GM23338 (cell line): Measurements from ENCODE around the gene HERPUD2. TPM values are rescaled to one million over a fixed set of nuclear protein-coding genes. Genes with fewer than 3 reads are reported as not detected.

Experiments used
- ATAC-seq: fragments of 200-7000 bp; cut with Tn5 transposase; 3 replicates; pipeline ENCODE4 v1.9.1; 2020
- DNase-seq: peaks from one replicate; pipeline ENCODE4 v3.0.0-alpha.2; 2015; ENCODE audit warnings: low spot score
- H2AFZ ChIP-seq: fragments of 200-600 bp; sonication (generic); 2 replicates; pipeline ENCODE4 v1.8.0; 2016; ENCODE audit warnings: antibody characterized with exemption, mild to moderate bottlenecking, moderate library complexity
- H3F3A ChIP-seq: fragments of 200-600 bp; sonication (generic); replicated peaks from 2 replicates; pipeline ENCODE4 v1.8.0; 2017; ENCODE audit warnings: antibody characterized with exemption, mixed run types, low read depth
- H3K27ac ChIP-seq: fragments of 200-600 bp; sonication (generic); 2 replicates; pipeline ENCODE4 v1.6.1; 2016; ENCODE audit warnings: low read depth
- H3K27me3 ChIP-seq: fragments of 200-600 bp; sonication (generic); 2 replicates; pipeline ENCODE4 v1.8.0; 2016; ENCODE audit warnings: mild to moderate bottlenecking, mixed run types, moderate library complexity; ENCODE audit not compliant: insufficient read depth
- H3K36me3 ChIP-seq: fragments of 200-600 bp; sonication (generic); 2 replicates; pipeline ENCODE4 v1.8.0; 2016; ENCODE audit warnings: mild to moderate bottlenecking; ENCODE audit not compliant: insufficient read depth
- H3K4me1 ChIP-seq: fragments of 200-600 bp; sonication (generic); 2 replicates; pipeline ENCODE4 v1.8.0; 2016; ENCODE audit warnings: mild to moderate bottlenecking, moderate library complexity; ENCODE audit not compliant: insufficient read depth
- H3K4me2 ChIP-seq: fragments of 200-600 bp; sonication (generic); 2 replicates; pipeline ENCODE4 v1.7.1; 2017; ENCODE audit warnings: mixed run types
- H3K4me3 ChIP-seq: fragments of 200-600 bp; sonication (generic); 2 replicates; pipeline ENCODE4 v1.6.1; 2016; ENCODE audit warnings: mixed run types
- H3K79me2 ChIP-seq: fragments of 200-600 bp; sonication (generic); replicated peaks from 2 replicates; pipeline ENCODE4 v1.8.0; 2017; ENCODE audit warnings: mild to moderate bottlenecking; ENCODE audit not compliant: insufficient read depth
- H3K9me2 ChIP-seq: fragments of 200-600 bp; sonication (generic); 2 replicates; pipeline ENCODE4 v1.8.0; 2017; ENCODE audit not compliant: insufficient read depth
- H4K20me1 ChIP-seq: fragments of 200-600 bp; sonication (generic); replicated peaks from 2 replicates; pipeline ENCODE4 v1.8.0; 2017; ENCODE audit warnings: mild to moderate bottlenecking; ENCODE audit not compliant: insufficient read depth
- H3K27ac Mint-ChIP-seq: 2 replicates; pipeline ENCODE4 v1.8.0; 2020; ENCODE audit warnings: inconsistent platforms, mild to moderate bottlenecking, moderate library complexity, mixed read lengths
- H3K27me3 Mint-ChIP-seq: 3 replicates; pipeline ENCODE4 v1.8.0; 2022; ENCODE audit warnings: low read depth, mild to moderate bottlenecking, moderate library complexity, mixed read lengths, inconsistent platforms; ENCODE audit not compliant: insufficient read depth, poor library complexity
- H3K36me3 Mint-ChIP-seq: 3 replicates; pipeline ENCODE4 v1.8.0; 2021; ENCODE audit warnings: low read depth, mild to moderate bottlenecking, inconsistent platforms, moderate library complexity, mixed read lengths
- H3K4me1 Mint-ChIP-seq: 3 replicates; pipeline ENCODE4 v1.8.0; 2020; ENCODE audit warnings: mild to moderate bottlenecking, inconsistent platforms, mixed read lengths
- H3K4me3 Mint-ChIP-seq: 3 replicates; pipeline ENCODE4 v1.8.0; 2021; ENCODE audit warnings: moderate library complexity, mild to moderate bottlenecking, inconsistent platforms, mixed read lengths
- H3K9me3 Mint-ChIP-seq: 3 replicates; pipeline ENCODE4 v1.8.0; 2020; ENCODE audit warnings: moderate library complexity, mild to moderate bottlenecking, inconsistent platforms, mixed read lengths
- CREB1 ChIP-seq: fragments of 250-450 bp; sonication (Bioruptor Pico); IDR thresholded peaks from 2 replicates; pipeline ENCODE4 v1.5.0; 2020; ENCODE audit warnings: low read depth, mild to moderate bottlenecking, moderate library complexity
- EZH2 ChIP-seq: fragments of 200-600 bp; sonication (generic); IDR thresholded peaks from one replicate; pipeline ENCODE4 v1.8.0; 2017; ENCODE audit warnings: antibody characterized with exemption, mild to moderate bottlenecking, low read depth; ENCODE audit not compliant: unreplicated experiment
- EZH2phosphoT487 ChIP-seq: fragments of 200-600 bp; sonication (generic); IDR thresholded peaks from one replicate; pipeline ENCODE4 v1.8.1; 2018; ENCODE audit warnings: antibody characterized with exemption; ENCODE audit not compliant: unreplicated experiment
- JUNB ChIP-seq: IDR thresholded peaks from one replicate; pipeline ENCODE4 v1.6.1; 2016; ENCODE audit warnings: antibody characterized with exemption; ENCODE audit not compliant: unreplicated experiment
- NANOG ChIP-seq: IDR thresholded peaks from 2 replicates; pipeline ENCODE4 v1.6.1; 2016; ENCODE audit warnings: antibody characterized with exemption, borderline replicate concordance
- POLR2AphosphoS5 ChIP-seq: IDR thresholded peaks from 2 replicates; pipeline ENCODE4 v1.6.1; 2016; ENCODE audit warnings: antibody characterized with exemption, low read depth
- STAT1 ChIP-seq: IDR thresholded peaks from one replicate; pipeline ENCODE4 v1.6.1; 2016; ENCODE audit warnings: antibody characterized with exemption; ENCODE audit not compliant: unreplicated experiment
- ZNF114 ChIP-seq: fragments of 250-450 bp; sonication (Bioruptor Pico); IDR thresholded peaks from 2 replicates; pipeline ENCODE4 v1.5.0; 2020; ENCODE audit warnings: mild to moderate bottlenecking, moderate library complexity
- ZNF331 ChIP-seq: fragments of 250-450 bp; sonication (Bioruptor Pico); IDR thresholded peaks from 2 replicates; pipeline ENCODE4 v1.5.0; 2020; ENCODE audit warnings: low read depth, mild to moderate bottlenecking, moderate library complexity
- polyA plus RNA-seq: library from polyadenylated mRNA; unstranded; fragments of >200 nt; fragmentation: Nextera tagmentation; extraction: Ambion mirVana; gene quantifications from 2 replicates; pipeline ENCODE4 v1.2.1, GENCODE V29; 2016
- total RNA-seq: library from RNA; depleted of rRNA; stranded (reverse); fragments of >200 nt; shearing (Covaris generic); gene quantifications from 2 replicates; pipeline ENCODE4 v1.2.3, GENCODE V29; 2014
- TF ChIP-seq, protein P1 (sequence below): IDR thresholded peaks from 2 replicates; pipeline ENCODE4 v1.6.1; 2016; ENCODE audit warnings: antibody characterized with exemption
- TF ChIP-seq, protein P2 (sequence below): IDR thresholded peaks from one replicate; pipeline ENCODE4 v1.6.1; 2018; ENCODE audit warnings: antibody characterized with exemption; ENCODE audit not compliant: unreplicated experiment
- TF ChIP-seq, protein P3 (sequence below): fragments of 250-450 bp; sonication (Bioruptor Pico); IDR thresholded peaks from 2 replicates; pipeline ENCODE4 v1.5.0; 2020; ENCODE audit warnings: mild to moderate bottlenecking, moderate library complexity
- TF ChIP-seq, protein P4 (sequence below), 2 experiments: fragments of 200-600 bp in 1 of 2; sonication (generic) in 1 of 2; conservative IDR thresholded peaks; 2 replicates each; pipeline versions ENCODE4 v1.5.1 to v1.6.1; 2016 to 2017; ENCODE audit warnings: antibody characterized with exemption in 2 of 2, low read depth in 2 of 2, mild to moderate bottlenecking in 2 of 2, moderate library complexity in 1 of 2

The HERPUD2 gene
- total and polyA plus RNA-seq, 2 experiments from 2014 or later = 8.0 to 12.0 TPM

GRCh38 chr7:35623381-35623780 is 71.6 kb downstream of the HERPUD2 start:
- no peak overlapping the region for H3K4me3 ChIP-seq
- ATAC-seq (no peak), DNase-seq (no peak)
- peaks cover 7% of the 10 kb centered on the region; the same call in 1 of the 2 replicates for H3K4me1 ChIP-seq
- no peak overlapping the region for H3K4me3 Mint-ChIP-seq
- H2AFZ ChIP-seq = no peak overlapping the region
- no peaks in the 10 kb centered on the region for H3K27me3 Mint-ChIP-seq
- H3K4me2 ChIP-seq = no peak overlapping the region
- no peaks in the 10 kb centered on the region for H3K79me2 ChIP-seq
- no peaks in the 10 kb centered on the region for H3K27me3 ChIP-seq
- no peaks in the 10 kb centered on the region for H4K20me1 ChIP-seq
- H3K9me3 Mint-ChIP-seq = no peaks in the 10 kb centered on the region
- no peaks in the 10 kb centered on the region for H3K9me2 ChIP-seq
- peaks cover 12% of the 10 kb centered on the region for H3K4me1 Mint-ChIP-seq
- no peaks in the 10 kb centered on the region for H3K36me3 Mint-ChIP-seq
- TF ChIP-seq, protein P1, sequence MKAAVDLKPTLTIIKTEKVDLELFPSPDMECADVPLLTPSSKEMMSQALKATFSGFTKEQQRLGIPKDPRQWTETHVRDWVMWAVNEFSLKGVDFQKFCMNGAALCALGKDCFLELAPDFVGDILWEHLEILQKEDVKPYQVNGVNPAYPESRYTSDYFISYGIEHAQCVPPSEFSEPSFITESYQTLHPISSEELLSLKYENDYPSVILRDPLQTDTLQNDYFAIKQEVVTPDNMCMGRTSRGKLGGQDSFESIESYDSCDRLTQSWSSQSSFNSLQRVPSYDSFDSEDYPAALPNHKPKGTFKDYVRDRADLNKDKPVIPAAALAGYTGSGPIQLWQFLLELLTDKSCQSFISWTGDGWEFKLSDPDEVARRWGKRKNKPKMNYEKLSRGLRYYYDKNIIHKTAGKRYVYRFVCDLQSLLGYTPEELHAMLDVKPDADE = no peak
- TF ChIP-seq EZH2 (no peak), ZNF114 (CRISPR knock-in tag) (no peak), CREB1 (CRISPR knock-in tag) (no peak), NANOG (no peak), ZNF331 (CRISPR knock-in tag) (no peak), STAT1 (no peak), JUNB (no peak), EZH2phosphoT487 (no peak), POLR2AphosphoS5 (no peak)
- TF ChIP-seq, protein P2, sequence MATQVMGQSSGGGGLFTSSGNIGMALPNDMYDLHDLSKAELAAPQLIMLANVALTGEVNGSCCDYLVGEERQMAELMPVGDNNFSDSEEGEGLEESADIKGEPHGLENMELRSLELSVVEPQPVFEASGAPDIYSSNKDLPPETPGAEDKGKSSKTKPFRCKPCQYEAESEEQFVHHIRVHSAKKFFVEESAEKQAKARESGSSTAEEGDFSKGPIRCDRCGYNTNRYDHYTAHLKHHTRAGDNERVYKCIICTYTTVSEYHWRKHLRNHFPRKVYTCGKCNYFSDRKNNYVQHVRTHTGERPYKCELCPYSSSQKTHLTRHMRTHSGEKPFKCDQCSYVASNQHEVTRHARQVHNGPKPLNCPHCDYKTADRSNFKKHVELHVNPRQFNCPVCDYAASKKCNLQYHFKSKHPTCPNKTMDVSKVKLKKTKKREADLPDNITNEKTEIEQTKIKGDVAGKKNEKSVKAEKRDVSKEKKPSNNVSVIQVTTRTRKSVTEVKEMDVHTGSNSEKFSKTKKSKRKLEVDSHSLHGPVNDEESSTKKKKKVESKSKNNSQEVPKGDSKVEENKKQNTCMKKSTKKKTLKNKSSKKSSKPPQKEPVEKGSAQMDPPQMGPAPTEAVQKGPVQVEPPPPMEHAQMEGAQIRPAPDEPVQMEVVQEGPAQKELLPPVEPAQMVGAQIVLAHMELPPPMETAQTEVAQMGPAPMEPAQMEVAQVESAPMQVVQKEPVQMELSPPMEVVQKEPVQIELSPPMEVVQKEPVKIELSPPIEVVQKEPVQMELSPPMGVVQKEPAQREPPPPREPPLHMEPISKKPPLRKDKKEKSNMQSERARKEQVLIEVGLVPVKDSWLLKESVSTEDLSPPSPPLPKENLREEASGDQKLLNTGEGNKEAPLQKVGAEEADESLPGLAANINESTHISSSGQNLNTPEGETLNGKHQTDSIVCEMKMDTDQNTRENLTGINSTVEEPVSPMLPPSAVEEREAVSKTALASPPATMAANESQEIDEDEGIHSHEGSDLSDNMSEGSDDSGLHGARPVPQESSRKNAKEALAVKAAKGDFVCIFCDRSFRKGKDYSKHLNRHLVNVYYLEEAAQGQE = no peak
- TF ChIP-seq, protein P3, sequence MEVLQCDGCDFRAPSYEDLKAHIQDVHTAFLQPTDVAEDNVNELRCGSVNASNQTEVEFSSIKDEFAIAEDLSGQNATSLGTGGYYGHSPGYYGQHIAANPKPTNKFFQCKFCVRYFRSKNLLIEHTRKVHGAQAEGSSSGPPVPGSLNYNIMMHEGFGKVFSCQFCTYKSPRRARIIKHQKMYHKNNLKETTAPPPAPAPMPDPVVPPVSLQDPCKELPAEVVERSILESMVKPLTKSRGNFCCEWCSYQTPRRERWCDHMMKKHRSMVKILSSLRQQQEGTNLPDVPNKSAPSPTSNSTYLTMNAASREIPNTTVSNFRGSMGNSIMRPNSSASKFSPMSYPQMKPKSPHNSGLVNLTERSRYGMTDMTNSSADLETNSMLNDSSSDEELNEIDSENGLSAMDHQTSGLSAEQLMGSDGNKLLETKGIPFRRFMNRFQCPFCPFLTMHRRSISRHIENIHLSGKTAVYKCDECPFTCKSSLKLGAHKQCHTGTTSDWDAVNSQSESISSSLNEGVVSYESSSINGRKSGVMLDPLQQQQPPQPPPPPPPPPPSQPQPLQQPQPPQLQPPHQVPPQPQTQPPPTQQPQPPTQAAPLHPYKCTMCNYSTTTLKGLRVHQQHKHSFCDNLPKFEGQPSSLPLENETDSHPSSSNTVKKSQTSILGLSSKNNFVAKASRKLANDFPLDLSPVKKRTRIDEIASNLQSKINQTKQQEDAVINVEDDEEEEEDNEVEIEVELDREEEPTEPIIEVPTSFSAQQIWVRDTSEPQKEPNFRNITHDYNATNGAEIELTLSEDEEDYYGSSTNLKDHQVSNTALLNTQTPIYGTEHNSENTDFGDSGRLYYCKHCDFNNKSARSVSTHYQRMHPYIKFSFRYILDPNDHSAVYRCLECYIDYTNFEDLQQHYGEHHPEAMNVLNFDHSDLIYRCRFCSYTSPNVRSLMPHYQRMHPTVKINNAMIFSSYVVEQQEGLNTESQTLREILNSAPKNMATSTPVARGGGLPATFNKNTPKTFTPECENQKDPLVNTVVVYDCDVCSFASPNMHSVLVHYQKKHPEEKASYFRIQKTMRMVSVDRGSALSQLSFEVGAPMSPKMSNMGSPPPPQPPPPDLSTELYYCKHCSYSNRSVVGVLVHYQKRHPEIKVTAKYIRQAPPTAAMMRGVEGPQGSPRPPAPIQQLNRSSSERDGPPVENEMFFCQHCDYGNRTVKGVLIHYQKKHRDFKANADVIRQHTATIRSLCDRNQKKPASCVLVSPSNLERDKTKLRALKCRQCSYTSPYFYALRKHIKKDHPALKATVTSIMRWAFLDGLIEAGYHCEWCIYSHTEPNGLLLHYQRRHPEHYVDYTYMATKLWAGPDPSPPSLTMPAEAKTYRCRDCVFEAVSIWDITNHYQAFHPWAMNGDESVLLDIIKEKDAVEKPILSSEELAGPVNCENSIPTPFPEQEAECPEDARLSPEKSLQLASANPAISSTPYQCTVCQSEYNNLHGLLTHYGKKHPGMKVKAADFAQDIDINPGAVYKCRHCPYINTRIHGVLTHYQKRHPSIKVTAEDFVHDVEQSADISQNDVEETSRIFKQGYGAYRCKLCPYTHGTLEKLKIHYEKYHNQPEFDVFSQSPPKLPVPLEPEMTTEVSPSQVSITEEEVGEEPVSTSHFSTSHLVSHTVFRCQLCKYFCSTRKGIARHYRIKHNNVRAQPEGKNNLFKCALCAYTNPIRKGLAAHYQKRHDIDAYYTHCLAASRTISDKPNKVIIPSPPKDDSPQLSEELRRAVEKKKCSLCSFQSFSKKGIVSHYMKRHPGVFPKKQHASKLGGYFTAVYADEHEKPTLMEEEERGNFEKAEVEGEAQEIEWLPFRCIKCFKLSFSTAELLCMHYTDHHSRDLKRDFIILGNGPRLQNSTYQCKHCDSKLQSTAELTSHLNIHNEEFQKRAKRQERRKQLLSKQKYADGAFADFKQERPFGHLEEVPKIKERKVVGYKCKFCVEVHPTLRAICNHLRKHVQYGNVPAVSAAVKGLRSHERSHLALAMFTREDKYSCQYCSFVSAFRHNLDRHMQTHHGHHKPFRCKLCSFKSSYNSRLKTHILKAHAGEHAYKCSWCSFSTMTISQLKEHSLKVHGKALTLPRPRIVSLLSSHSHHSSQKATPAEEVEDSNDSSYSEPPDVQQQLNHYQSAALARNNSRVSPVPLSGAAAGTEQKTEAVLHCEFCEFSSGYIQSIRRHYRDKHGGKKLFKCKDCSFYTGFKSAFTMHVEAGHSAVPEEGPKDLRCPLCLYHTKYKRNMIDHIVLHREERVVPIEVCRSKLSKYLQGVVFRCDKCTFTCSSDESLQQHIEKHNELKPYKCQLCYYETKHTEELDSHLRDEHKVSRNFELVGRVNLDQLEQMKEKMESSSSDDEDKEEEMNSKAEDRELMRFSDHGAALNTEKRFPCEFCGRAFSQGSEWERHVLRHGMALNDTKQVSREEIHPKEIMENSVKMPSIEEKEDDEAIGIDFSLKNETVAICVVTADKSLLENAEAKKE = no peak
- TF ChIP-seq, protein P4, sequence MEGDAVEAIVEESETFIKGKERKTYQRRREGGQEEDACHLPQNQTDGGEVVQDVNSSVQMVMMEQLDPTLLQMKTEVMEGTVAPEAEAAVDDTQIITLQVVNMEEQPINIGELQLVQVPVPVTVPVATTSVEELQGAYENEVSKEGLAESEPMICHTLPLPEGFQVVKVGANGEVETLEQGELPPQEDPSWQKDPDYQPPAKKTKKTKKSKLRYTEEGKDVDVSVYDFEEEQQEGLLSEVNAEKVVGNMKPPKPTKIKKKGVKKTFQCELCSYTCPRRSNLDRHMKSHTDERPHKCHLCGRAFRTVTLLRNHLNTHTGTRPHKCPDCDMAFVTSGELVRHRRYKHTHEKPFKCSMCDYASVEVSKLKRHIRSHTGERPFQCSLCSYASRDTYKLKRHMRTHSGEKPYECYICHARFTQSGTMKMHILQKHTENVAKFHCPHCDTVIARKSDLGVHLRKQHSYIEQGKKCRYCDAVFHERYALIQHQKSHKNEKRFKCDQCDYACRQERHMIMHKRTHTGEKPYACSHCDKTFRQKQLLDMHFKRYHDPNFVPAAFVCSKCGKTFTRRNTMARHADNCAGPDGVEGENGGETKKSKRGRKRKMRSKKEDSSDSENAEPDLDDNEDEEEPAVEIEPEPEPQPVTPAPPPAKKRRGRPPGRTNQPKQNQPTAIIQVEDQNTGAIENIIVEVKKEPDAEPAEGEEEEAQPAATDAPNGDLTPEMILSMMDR (conservative IDR thresholded peaks at IDR 0.05; ENCODE audit: low read depth in 2 of 2) = no peak
- H3K27ac ChIP-seq = no peak overlapping the region
- no peaks in the 10 kb centered on the region for H3F3A ChIP-seq
- no peak overlapping the region for H3K27ac Mint-ChIP-seq
- no peaks in the 10 kb centered on the region for H3K36me3 ChIP-seq
